GM23338 (cell line): ENCODE measurements around the gene SLC8A1. TPM values are rescaled to one million over a fixed set of nuclear protein-coding genes. Genes with fewer than 3 reads are reported as not detected.
A peak's percentile ranks its signal among the peaks of the same experiment; 100 is the strongest.

ENCODE experiments used
- ATAC-seq: fragments of 200-7000 bp; cut with Tn5 transposase; 3 replicates; pipeline ENCODE4 v1.9.1; 2020
- DNase-seq: peaks from one replicate; pipeline ENCODE4 v3.0.0-alpha.2; 2015; ENCODE audit warnings: low spot score
- H2AFZ ChIP-seq: fragments of 200-600 bp; sonication (generic); 2 replicates; pipeline ENCODE4 v1.8.0; 2016; ENCODE audit warnings: antibody characterized with exemption, mild to moderate bottlenecking, moderate library complexity
- H3F3A ChIP-seq: fragments of 200-600 bp; sonication (generic); replicated peaks from 2 replicates; pipeline ENCODE4 v1.8.0; 2017; ENCODE audit warnings: antibody characterized with exemption, mixed run types, low read depth
- H3K27ac ChIP-seq: fragments of 200-600 bp; sonication (generic); 2 replicates; pipeline ENCODE4 v1.6.1; 2016; ENCODE audit warnings: low read depth
- H3K27me3 ChIP-seq: fragments of 200-600 bp; sonication (generic); 2 replicates; pipeline ENCODE4 v1.8.0; 2016; ENCODE audit warnings: mild to moderate bottlenecking, mixed run types, moderate library complexity; ENCODE audit not compliant: insufficient read depth
- H3K36me3 ChIP-seq: fragments of 200-600 bp; sonication (generic); 2 replicates; pipeline ENCODE4 v1.8.0; 2016; ENCODE audit warnings: mild to moderate bottlenecking; ENCODE audit not compliant: insufficient read depth
- H3K4me1 ChIP-seq: fragments of 200-600 bp; sonication (generic); 2 replicates; pipeline ENCODE4 v1.8.0; 2016; ENCODE audit warnings: mild to moderate bottlenecking, moderate library complexity; ENCODE audit not compliant: insufficient read depth
- H3K4me2 ChIP-seq: fragments of 200-600 bp; sonication (generic); 2 replicates; pipeline ENCODE4 v1.7.1; 2017; ENCODE audit warnings: mixed run types
- H3K4me3 ChIP-seq: fragments of 200-600 bp; sonication (generic); 2 replicates; pipeline ENCODE4 v1.6.1; 2016; ENCODE audit warnings: mixed run types
- H3K79me2 ChIP-seq: fragments of 200-600 bp; sonication (generic); replicated peaks from 2 replicates; pipeline ENCODE4 v1.8.0; 2017; ENCODE audit warnings: mild to moderate bottlenecking; ENCODE audit not compliant: insufficient read depth
- H3K9me2 ChIP-seq: fragments of 200-600 bp; sonication (generic); 2 replicates; pipeline ENCODE4 v1.8.0; 2017; ENCODE audit not compliant: insufficient read depth
- H4K20me1 ChIP-seq: fragments of 200-600 bp; sonication (generic); replicated peaks from 2 replicates; pipeline ENCODE4 v1.8.0; 2017; ENCODE audit warnings: mild to moderate bottlenecking; ENCODE audit not compliant: insufficient read depth
- H3K27ac Mint-ChIP-seq: 2 replicates; pipeline ENCODE4 v1.8.0; 2020; ENCODE audit warnings: inconsistent platforms, mild to moderate bottlenecking, moderate library complexity, mixed read lengths
- H3K27me3 Mint-ChIP-seq: 3 replicates; pipeline ENCODE4 v1.8.0; 2022; ENCODE audit warnings: low read depth, mild to moderate bottlenecking, moderate library complexity, mixed read lengths, inconsistent platforms; ENCODE audit not compliant: insufficient read depth, poor library complexity
- H3K36me3 Mint-ChIP-seq: 3 replicates; pipeline ENCODE4 v1.8.0; 2021; ENCODE audit warnings: low read depth, mild to moderate bottlenecking, inconsistent platforms, moderate library complexity, mixed read lengths
- H3K4me1 Mint-ChIP-seq: 3 replicates; pipeline ENCODE4 v1.8.0; 2020; ENCODE audit warnings: mild to moderate bottlenecking, inconsistent platforms, mixed read lengths
- H3K4me3 Mint-ChIP-seq: 3 replicates; pipeline ENCODE4 v1.8.0; 2021; ENCODE audit warnings: moderate library complexity, mild to moderate bottlenecking, inconsistent platforms, mixed read lengths
- H3K9me3 Mint-ChIP-seq: 3 replicates; pipeline ENCODE4 v1.8.0; 2020; ENCODE audit warnings: moderate library complexity, mild to moderate bottlenecking, inconsistent platforms, mixed read lengths
- CREB1 ChIP-seq: fragments of 250-450 bp; sonication (Bioruptor Pico); IDR thresholded peaks from 2 replicates; pipeline ENCODE4 v1.5.0; 2020; ENCODE audit warnings: low read depth, mild to moderate bottlenecking, moderate library complexity
- EZH2phosphoT487 ChIP-seq: fragments of 200-600 bp; sonication (generic); IDR thresholded peaks from one replicate; pipeline ENCODE4 v1.8.1; 2018; ENCODE audit warnings: antibody characterized with exemption; ENCODE audit not compliant: unreplicated experiment
- JUNB ChIP-seq: IDR thresholded peaks from one replicate; pipeline ENCODE4 v1.6.1; 2016; ENCODE audit warnings: antibody characterized with exemption; ENCODE audit not compliant: unreplicated experiment
- NANOG ChIP-seq: IDR thresholded peaks from 2 replicates; pipeline ENCODE4 v1.6.1; 2016; ENCODE audit warnings: antibody characterized with exemption, borderline replicate concordance
- POLR2AphosphoS5 ChIP-seq: IDR thresholded peaks from 2 replicates; pipeline ENCODE4 v1.6.1; 2016; ENCODE audit warnings: antibody characterized with exemption, low read depth
- STAT1 ChIP-seq: IDR thresholded peaks from one replicate; pipeline ENCODE4 v1.6.1; 2016; ENCODE audit warnings: antibody characterized with exemption; ENCODE audit not compliant: unreplicated experiment
- ZNF114 ChIP-seq: fragments of 250-450 bp; sonication (Bioruptor Pico); IDR thresholded peaks from 2 replicates; pipeline ENCODE4 v1.5.0; 2020; ENCODE audit warnings: mild to moderate bottlenecking, moderate library complexity
- ZNF331 ChIP-seq: fragments of 250-450 bp; sonication (Bioruptor Pico); IDR thresholded peaks from 2 replicates; pipeline ENCODE4 v1.5.0; 2020; ENCODE audit warnings: low read depth, mild to moderate bottlenecking, moderate library complexity
- polyA plus RNA-seq: library from polyadenylated mRNA; unstranded; fragments of >200 nt; fragmentation: Nextera tagmentation; extraction: Ambion mirVana; gene quantifications from 2 replicates; pipeline ENCODE4 v1.2.1, GENCODE V29; 2016
- total RNA-seq: library from RNA; depleted of rRNA; stranded (reverse); fragments of >200 nt; shearing (Covaris generic); gene quantifications from 2 replicates; pipeline ENCODE4 v1.2.3, GENCODE V29; 2014
- TF ChIP-seq, protein P1 (sequence below): fragments of 250-450 bp; sonication (Bioruptor Pico); IDR thresholded peaks from 2 replicates; pipeline ENCODE4 v1.5.0; 2020; ENCODE audit warnings: mild to moderate bottlenecking, moderate library complexity
- TF ChIP-seq, protein P2 (sequence below): IDR thresholded peaks from 2 replicates; pipeline ENCODE4 v1.6.1; 2016; ENCODE audit warnings: antibody characterized with exemption
- TF ChIP-seq, protein P3 (sequence below), 2 experiments: fragments of 200-600 bp in 1 of 2; sonication (generic) in 1 of 2; conservative IDR thresholded peaks; 2 replicates each; pipeline versions ENCODE4 v1.5.1 to v1.6.1; 2016 to 2017; ENCODE audit warnings: antibody characterized with exemption in 2 of 2, low read depth in 2 of 2, mild to moderate bottlenecking in 2 of 2, moderate library complexity in 1 of 2

SLC8A1 gene
- total and polyA plus RNA-seq, 2 experiments from 2014 or later, result 2.5 to 3.3 TPM

DNA sequence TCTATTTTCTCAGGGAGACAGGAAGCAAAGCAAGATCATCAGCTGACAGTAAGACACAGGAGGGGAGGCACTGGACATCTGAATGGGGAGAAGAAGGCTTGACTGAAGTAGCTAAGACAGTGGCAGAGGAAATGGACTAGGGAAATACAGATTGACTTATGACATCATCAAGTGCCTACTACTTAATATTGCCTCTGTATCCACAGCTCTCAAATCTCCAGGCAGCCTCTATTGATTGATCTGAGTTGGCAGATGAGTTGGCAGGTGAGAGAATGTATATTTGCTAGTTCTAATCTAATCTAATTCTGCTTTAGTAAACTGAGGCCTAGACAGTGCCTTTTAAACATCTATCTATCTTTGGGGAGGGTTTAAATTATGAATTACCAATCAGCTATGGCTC, 242.1 kb downstream of the SLC8A1 start:
- Histone ChIP-seq H3F3A (no peaks in the 10 kb centered on the region), H3K9me2 (peaks cover 15% of the 10 kb centered on the region), H3K27me3 (no peaks in the 10 kb centered on the region), H3K4me1 (peaks cover 28% of the 10 kb centered on the region), H4K20me1 (no peaks in the 10 kb centered on the region), H3K79me2 (no peaks in the 10 kb centered on the region), H3K27ac (peak overlapping the region; percentile 81; the same call in 1 of the 2 replicates), H3K4me2 (peak overlapping the region; percentile 71; the same call in 1 of the 2 replicates), H3K4me3 (peak overlapping the region; percentile 21; the same call in 1 of the 2 replicates), H2AFZ (no peak overlapping the region), H3K36me3 (no peaks in the 10 kb centered on the region)
- Mint-ChIP-seq H3K27me3 (no peaks in the 10 kb centered on the region), H3K27ac (peak overlapping the region; percentile 76; the same call in 1 of the 2 replicates), H3K4me1 (peaks cover 30% of the 10 kb centered on the region), H3K36me3 (peaks cover 5% of the 10 kb centered on the region; the same call in 1 of the 3 replicates), H3K4me3 (no peak overlapping the region), H3K9me3 (peaks cover 4% of the 10 kb centered on the region; the same call in 1 of the 3 replicates)
- DNase-seq (no peak), ATAC-seq (no peak)
- no peak for TF ChIP-seq ZNF331 (CRISPR knock-in tag)
- TF ChIP-seq, protein P1, sequence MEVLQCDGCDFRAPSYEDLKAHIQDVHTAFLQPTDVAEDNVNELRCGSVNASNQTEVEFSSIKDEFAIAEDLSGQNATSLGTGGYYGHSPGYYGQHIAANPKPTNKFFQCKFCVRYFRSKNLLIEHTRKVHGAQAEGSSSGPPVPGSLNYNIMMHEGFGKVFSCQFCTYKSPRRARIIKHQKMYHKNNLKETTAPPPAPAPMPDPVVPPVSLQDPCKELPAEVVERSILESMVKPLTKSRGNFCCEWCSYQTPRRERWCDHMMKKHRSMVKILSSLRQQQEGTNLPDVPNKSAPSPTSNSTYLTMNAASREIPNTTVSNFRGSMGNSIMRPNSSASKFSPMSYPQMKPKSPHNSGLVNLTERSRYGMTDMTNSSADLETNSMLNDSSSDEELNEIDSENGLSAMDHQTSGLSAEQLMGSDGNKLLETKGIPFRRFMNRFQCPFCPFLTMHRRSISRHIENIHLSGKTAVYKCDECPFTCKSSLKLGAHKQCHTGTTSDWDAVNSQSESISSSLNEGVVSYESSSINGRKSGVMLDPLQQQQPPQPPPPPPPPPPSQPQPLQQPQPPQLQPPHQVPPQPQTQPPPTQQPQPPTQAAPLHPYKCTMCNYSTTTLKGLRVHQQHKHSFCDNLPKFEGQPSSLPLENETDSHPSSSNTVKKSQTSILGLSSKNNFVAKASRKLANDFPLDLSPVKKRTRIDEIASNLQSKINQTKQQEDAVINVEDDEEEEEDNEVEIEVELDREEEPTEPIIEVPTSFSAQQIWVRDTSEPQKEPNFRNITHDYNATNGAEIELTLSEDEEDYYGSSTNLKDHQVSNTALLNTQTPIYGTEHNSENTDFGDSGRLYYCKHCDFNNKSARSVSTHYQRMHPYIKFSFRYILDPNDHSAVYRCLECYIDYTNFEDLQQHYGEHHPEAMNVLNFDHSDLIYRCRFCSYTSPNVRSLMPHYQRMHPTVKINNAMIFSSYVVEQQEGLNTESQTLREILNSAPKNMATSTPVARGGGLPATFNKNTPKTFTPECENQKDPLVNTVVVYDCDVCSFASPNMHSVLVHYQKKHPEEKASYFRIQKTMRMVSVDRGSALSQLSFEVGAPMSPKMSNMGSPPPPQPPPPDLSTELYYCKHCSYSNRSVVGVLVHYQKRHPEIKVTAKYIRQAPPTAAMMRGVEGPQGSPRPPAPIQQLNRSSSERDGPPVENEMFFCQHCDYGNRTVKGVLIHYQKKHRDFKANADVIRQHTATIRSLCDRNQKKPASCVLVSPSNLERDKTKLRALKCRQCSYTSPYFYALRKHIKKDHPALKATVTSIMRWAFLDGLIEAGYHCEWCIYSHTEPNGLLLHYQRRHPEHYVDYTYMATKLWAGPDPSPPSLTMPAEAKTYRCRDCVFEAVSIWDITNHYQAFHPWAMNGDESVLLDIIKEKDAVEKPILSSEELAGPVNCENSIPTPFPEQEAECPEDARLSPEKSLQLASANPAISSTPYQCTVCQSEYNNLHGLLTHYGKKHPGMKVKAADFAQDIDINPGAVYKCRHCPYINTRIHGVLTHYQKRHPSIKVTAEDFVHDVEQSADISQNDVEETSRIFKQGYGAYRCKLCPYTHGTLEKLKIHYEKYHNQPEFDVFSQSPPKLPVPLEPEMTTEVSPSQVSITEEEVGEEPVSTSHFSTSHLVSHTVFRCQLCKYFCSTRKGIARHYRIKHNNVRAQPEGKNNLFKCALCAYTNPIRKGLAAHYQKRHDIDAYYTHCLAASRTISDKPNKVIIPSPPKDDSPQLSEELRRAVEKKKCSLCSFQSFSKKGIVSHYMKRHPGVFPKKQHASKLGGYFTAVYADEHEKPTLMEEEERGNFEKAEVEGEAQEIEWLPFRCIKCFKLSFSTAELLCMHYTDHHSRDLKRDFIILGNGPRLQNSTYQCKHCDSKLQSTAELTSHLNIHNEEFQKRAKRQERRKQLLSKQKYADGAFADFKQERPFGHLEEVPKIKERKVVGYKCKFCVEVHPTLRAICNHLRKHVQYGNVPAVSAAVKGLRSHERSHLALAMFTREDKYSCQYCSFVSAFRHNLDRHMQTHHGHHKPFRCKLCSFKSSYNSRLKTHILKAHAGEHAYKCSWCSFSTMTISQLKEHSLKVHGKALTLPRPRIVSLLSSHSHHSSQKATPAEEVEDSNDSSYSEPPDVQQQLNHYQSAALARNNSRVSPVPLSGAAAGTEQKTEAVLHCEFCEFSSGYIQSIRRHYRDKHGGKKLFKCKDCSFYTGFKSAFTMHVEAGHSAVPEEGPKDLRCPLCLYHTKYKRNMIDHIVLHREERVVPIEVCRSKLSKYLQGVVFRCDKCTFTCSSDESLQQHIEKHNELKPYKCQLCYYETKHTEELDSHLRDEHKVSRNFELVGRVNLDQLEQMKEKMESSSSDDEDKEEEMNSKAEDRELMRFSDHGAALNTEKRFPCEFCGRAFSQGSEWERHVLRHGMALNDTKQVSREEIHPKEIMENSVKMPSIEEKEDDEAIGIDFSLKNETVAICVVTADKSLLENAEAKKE (CRISPR knock-in tag), result no peak
- no peak for TF ChIP-seq NANOG
- no peak for TF ChIP-seq ZNF114
- no peak for TF ChIP-seq POLR2AphosphoS5
- TF ChIP-seq JUNB, result no peak
- no peak for TF ChIP-seq EZH2phosphoT487
- TF ChIP-seq CREB1 (CRISPR knock-in tag), result no peak
- TF ChIP-seq, protein P2, sequence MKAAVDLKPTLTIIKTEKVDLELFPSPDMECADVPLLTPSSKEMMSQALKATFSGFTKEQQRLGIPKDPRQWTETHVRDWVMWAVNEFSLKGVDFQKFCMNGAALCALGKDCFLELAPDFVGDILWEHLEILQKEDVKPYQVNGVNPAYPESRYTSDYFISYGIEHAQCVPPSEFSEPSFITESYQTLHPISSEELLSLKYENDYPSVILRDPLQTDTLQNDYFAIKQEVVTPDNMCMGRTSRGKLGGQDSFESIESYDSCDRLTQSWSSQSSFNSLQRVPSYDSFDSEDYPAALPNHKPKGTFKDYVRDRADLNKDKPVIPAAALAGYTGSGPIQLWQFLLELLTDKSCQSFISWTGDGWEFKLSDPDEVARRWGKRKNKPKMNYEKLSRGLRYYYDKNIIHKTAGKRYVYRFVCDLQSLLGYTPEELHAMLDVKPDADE, result no peak
- TF ChIP-seq, protein P3, sequence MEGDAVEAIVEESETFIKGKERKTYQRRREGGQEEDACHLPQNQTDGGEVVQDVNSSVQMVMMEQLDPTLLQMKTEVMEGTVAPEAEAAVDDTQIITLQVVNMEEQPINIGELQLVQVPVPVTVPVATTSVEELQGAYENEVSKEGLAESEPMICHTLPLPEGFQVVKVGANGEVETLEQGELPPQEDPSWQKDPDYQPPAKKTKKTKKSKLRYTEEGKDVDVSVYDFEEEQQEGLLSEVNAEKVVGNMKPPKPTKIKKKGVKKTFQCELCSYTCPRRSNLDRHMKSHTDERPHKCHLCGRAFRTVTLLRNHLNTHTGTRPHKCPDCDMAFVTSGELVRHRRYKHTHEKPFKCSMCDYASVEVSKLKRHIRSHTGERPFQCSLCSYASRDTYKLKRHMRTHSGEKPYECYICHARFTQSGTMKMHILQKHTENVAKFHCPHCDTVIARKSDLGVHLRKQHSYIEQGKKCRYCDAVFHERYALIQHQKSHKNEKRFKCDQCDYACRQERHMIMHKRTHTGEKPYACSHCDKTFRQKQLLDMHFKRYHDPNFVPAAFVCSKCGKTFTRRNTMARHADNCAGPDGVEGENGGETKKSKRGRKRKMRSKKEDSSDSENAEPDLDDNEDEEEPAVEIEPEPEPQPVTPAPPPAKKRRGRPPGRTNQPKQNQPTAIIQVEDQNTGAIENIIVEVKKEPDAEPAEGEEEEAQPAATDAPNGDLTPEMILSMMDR (conservative IDR thresholded peaks at IDR 0.05; ENCODE audit: low read depth in 2 of 2), result no peak
- no peak for TF ChIP-seq STAT1
